Endothelial cell of umbilical vein (primary cell): ENCODE results near the gene TEX54. TPM values are rescaled to one million over a fixed set of nuclear protein-coding genes. Genes with fewer than 3 reads are reported as not detected.

ENCODE experiments used
- BruUV-seq: library from RNA; stranded (reverse); fragments of 400-500 nt; replicated peaks from 2 replicates; lab custom pipeline; 2021; lab: Mats Ljungman, UMichigan
- CTCF ChIA-PET: fragments of 300-600, 350-600 bp; sonication (Branson Sonifier 250); formaldehyde crosslinking; loops from one replicate; lab custom pipeline; 2021; ENCODE audit warnings: antibody characterized with exemption, inconsistent platforms; lab: Charles Lee
- POLR2A ChIA-PET: fragments of 300-600, 350-600 bp; sonication (Branson Sonifier 250); formaldehyde crosslinking; loops from one replicate; lab custom pipeline; 2021; ENCODE audit warnings: antibody characterized with exemption, inconsistent platforms; lab: Charles Lee
- DNase-seq: peaks from one replicate; pipeline ENCODE4 v3.0.0-alpha.2; 2011; ENCODE audit warnings: low read depth, low spot score
- FAIRE-seq: peaks from 2 replicates; lab custom pipeline; 2011; peaks lifted over from hg19 to GRCh38; lab: Jason Lieb, UNC
- H2AFZ ChIP-seq: 2 replicates; pipeline ENCODE4 v1.6.0; 2012; ENCODE audit warnings: low read depth, low read length, control low read depth, inconsistent platforms
- H3K27ac ChIP-seq: 2 replicates; pipeline ENCODE4 v1.5.1; 2011; ENCODE audit warnings: low read depth, mild to moderate bottlenecking, control low read depth, low read length, moderate library complexity; ENCODE audit not compliant: insufficient read depth
- H3K27me3 ChIP-seq, 2 experiments: 2 replicates each; pipeline versions ENCODE4 v1.6.0 to v1.6.1; 2011; ENCODE audit warnings: low read length in 2 of 2, mixed read lengths in 1 of 2; ENCODE audit not compliant: control insufficient read depth in 2 of 2, insufficient read depth in 2 of 2
- H3K36me3 ChIP-seq, 2 experiments: 2 replicates in 1 of 2; 3 replicates in 1 of 2; pipeline ENCODE4 v1.5.1; 2011; ENCODE audit warnings: low read length in 2 of 2, mild to moderate bottlenecking in 1 of 2, moderate library complexity in 1 of 2; ENCODE audit not compliant: control insufficient read depth in 2 of 2, insufficient read depth in 2 of 2; ENCODE audit errors: extremely low read depth in 1 of 2
- H3K4me1 ChIP-seq: 3 replicates; pipeline ENCODE4 v1.5.1; 2011; ENCODE audit warnings: mild to moderate bottlenecking, low read length; ENCODE audit not compliant: control insufficient read depth, insufficient read depth; ENCODE audit errors: extremely low read depth
- H3K4me2 ChIP-seq: 2 replicates; pipeline ENCODE4 v1.6.1; 2011; ENCODE audit warnings: low read length, control low read depth, mixed read lengths; ENCODE audit not compliant: insufficient read depth
- H3K4me3 ChIP-seq, 3 experiments: fragments of 200-600 bp in 1 of 3; sonication (generic), shearing (Covaris generic) in 1 of 3; replicated peaks in 1 of 3; 2 replicates each; pipeline ENCODE4 v1.5.1; 2011 to 2016; ENCODE audit warnings: control low read depth in 3 of 3, low read length in 3 of 3, mild to moderate bottlenecking in 2 of 3, inconsistent platforms in 1 of 3, low read depth in 1 of 3, moderate library complexity in 1 of 3; ENCODE audit not compliant: insufficient read depth in 1 of 3
- H3K79me2 ChIP-seq: 2 replicates; pipeline ENCODE4 v1.6.0; 2012; ENCODE audit warnings: low read length, inconsistent platforms; ENCODE audit not compliant: control insufficient read depth, insufficient read depth
- H3K9ac ChIP-seq: replicated peaks from 2 replicates; pipeline ENCODE3; 2011; ENCODE audit warnings: low read length, control low read depth; ENCODE audit not compliant: insufficient read depth; ENCODE audit errors: extremely low read depth
- H3K9me1 ChIP-seq: replicated peaks from 3 replicates; pipeline ENCODE4 v1.6.0; 2011; ENCODE audit warnings: mild to moderate bottlenecking, low read length; ENCODE audit not compliant: control insufficient read depth, insufficient read depth; ENCODE audit errors: extremely low read depth
- H3K9me3 ChIP-seq: replicated peaks from 2 replicates; pipeline ENCODE4 v1.5.1; 2012; ENCODE audit warnings: low read length, inconsistent platforms; ENCODE audit not compliant: control insufficient read depth, insufficient read depth
- H4K20me1 ChIP-seq: replicated peaks from 2 replicates; pipeline ENCODE3; 2011; ENCODE audit warnings: mild to moderate bottlenecking, low read length; ENCODE audit not compliant: control insufficient read depth, insufficient read depth; ENCODE audit errors: extremely low read depth
- JUN ChIP-seq: IDR thresholded peaks from 2 replicates; pipeline ENCODE4 v1.6.1; 2011; ENCODE audit warnings: borderline replicate concordance, low read depth; ENCODE audit not compliant: insufficient read length, insufficient read depth
- MYC ChIP-seq: IDR thresholded peaks from one replicate; pipeline ENCODE4 v1.6.1; 2011; ENCODE audit warnings: mild to moderate bottlenecking, low read depth, low read length
- POLR2A ChIP-seq: IDR thresholded peaks from 2 replicates; pipeline ENCODE4 v1.6.1; 2012; ENCODE audit warnings: low read depth, mild to moderate bottlenecking, control low read depth, low read length
- POLR2AphosphoS5 ChIP-seq: IDR thresholded peaks from 2 replicates; pipeline ENCODE4 v1.6.1; 2012; ENCODE audit warnings: low read depth, mild to moderate bottlenecking, control low read depth, low read length, moderate library complexity; ENCODE audit not compliant: insufficient read depth
- dilution Hi-C: fragments of 300-500 bp; cut with MboI; formaldehyde crosslinking; loops from one replicate; pipeline ENCODE4 v1.15.0; 2019; ENCODE audit warnings: low sequenced_read_pairs; ENCODE audit not compliant: extremely low pct_ligation_motif_present
- intact Hi-C: fragments of 100-400 bp; cut with micrococcal nuclease; formaldehyde crosslinking; loops from one replicate; pipeline ENCODE4 v1.10.0; 2022
- polyA plus RNA-seq, 4 experiments: library from polyadenylated mRNA; depleted of rRNA in 3 of 4; stranded (reverse) in 3 of 4; unstranded in 1 of 4; fragments of >200 nt; gene quantifications; 2 replicates each; pipeline versions ENCODE4 v1.2.1 to v1.2.3, GENCODE V29; 2011 to 2012; ENCODE audit warnings: missing spikeins in 1 of 4
- total RNA-seq: library from RNA; stranded (reverse); gene quantifications from 2 replicates; pipeline ENCODE4 v1.2.3, GENCODE V29; 2021

The TEX54 gene
- total and polyA plus RNA-seq, 2 donors (not counting 3 experiments of a cell fraction or from before 2014, with no cell fraction given), result not detected

DNA sequence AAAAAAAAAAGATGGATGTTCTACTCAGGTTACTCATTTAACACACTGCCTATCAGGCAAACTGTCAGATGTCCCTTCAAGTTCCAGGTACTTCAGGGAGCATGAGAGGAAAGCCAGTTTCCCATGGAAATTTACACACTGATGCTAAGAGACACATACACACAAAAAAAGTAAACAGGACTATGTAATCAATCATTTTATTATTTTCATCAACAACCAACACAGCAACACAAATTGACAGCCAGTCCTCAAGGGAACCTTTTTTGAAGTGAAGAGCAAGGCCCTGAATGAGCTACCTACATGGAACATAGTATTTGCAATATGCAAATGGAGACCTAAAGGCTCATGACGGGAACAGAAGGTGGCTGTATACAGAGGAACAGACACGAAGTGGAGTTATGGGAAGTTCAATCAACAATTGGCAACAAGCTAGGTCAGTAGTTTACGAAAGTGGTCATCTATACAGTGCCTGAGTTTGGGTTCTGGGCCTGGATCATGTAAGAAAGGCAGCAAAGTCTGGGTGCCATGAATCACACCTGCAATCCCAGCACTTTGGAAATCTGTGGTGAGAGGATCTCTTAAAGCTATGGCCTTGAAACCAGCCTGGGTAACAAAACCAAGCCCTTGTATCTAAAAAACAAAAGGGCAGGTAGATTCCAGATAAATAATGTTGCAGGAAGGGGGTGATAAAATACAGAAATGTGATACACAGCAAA is 19.3 kb upstream of the TEX54 start:
- Histone ChIP-seq H3K4me1 (peaks cover 18% of the 10 kb centered on the region), H3K9me1 (no peaks in the 10 kb centered on the region), H3K4me3 (no peak overlapping the region), H3K36me3 (peaks cover 12 to 29% of the 10 kb centered on the region in 2 experiments), H3K79me2 (peaks cover 38% of the 10 kb centered on the region), H3K9ac (no peak overlapping the region), H3K4me2 (peak overlapping the region; percentile 91), H4K20me1 (peaks cover 10% of the 10 kb centered on the region), H3K27ac (no peak overlapping the region), H3K27me3 (no peaks in the 10 kb centered on the region), H3K9me3 (no peaks in the 10 kb centered on the region), H2AFZ (no peak overlapping the region)
- TF ChIP-seq MYC (no peak), POLR2AphosphoS5 (peak; percentile 5)
- intact Hi-C loops (no loop called here), dilution Hi-C loops (no loop called here)
- POLR2A ChIA-PET, result interaction anchor here (9.3 kb wide), 1 partner anchor 12 kb away, joined by 186 read pairs; the partner anchor contains the start of gene WDR74
- no TSS peak for BruUV-seq
- no peak for DNase-seq
- no peak for FAIRE-seq
- CTCF ChIA-PET, result interaction anchor here (0.8 to 1.8 kb wide), 4 partner anchors 10 to 65 kb away, joined by 3 to 5 read pairs (median 4); partner anchors contain the start of gene SLC3A2

DNA sequence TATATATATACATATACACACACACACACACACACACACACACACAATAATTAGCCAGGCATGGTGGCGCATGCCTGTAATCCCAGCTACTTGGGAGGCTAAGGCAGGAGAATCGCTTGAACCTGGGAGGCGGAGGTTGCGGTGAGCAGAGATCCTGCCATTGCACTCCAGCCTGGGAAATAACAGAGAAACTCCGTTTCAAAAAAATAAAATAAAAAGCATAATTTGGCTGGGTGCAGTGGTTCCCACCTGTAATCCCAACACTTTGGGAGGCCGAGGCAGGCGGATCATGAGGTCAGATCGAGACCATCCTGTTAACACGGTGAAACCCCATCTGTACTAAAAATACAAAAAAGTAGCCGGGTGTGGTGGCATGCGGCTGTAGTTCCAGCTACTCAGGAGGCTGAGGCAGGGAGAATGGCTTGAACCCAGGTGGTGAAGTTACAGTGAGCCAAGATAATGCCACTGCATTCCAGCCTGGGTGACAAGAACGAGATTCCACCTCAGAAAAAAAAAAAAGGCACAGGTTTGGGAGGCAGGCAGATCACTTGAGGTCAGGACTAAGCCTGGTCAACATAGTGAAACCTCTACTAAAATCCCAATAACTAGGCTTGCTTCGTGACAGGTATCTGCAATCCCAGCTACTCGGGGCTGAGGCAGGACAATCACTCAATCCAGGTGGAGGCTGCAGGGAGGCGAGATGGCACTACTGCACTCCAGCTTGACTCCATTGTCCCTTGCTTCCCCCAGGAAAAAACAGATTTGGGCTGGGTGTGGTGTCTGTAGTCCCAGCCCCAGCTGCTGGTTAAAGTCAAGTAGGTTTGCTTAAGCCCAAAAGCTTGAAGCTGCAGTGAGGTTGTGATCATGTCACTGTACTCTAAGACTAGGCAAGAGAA is 18.5 kb upstream of the TEX54 start:
- BruUV-seq, result no TSS peak
- Histone ChIP-seq H3K9me1 (no peaks in the 10 kb centered on the region), H3K4me3 (no peak overlapping the region), H3K36me3 (peaks cover 12 to 29% of the 10 kb centered on the region in 2 experiments), H3K4me2 (no peak overlapping the region), H3K27me3 (no peaks in the 10 kb centered on the region), H3K4me1 (peaks cover 18% of the 10 kb centered on the region), H3K9me3 (no peaks in the 10 kb centered on the region), H4K20me1 (peaks cover 10% of the 10 kb centered on the region), H3K27ac (no peak overlapping the region), H2AFZ (no peak overlapping the region), H3K79me2 (peaks cover 31% of the 10 kb centered on the region), H3K9ac (no peak overlapping the region)
- POLR2A ChIA-PET, result interaction anchor here (0.6 to 9.3 kb wide), 3 partner anchors 11 to 181 kb away, joined by 3 to 186 read pairs (median 4); partner anchors contain the start of gene WDR74
- dilution Hi-C loops (no loop called here), intact Hi-C loops (no loop called here)
- CTCF ChIA-PET, result interaction anchor here (0.8 to 1.8 kb wide), 6 partner anchors 12 to 65 kb away, joined by 3 to 5 read pairs (median 4); partner anchors contain the start of gene SLC3A2
- TF ChIP-seq POLR2AphosphoS5 (peak; percentile 86), JUN (no peak), POLR2A (peak; percentile 87)
- no peak for DNase-seq
- peak; percentile 18 for FAIRE-seq
